AG04450 (cell line): Measurements from ENCODE around the gene DCDC1. TPM values are rescaled to one million over a fixed set of nuclear protein-coding genes. Genes with fewer than 3 reads are reported as not detected.

Source experiments
- CTCF ChIA-PET: fragments of 300-600, 350-600 bp; formaldehyde crosslinking; extraction: SDS; loops from one replicate; lab custom pipeline; 2022; ENCODE audit warnings: antibody characterized with exemption, inconsistent platforms; lab: Charles Lee
- POLR2A ChIA-PET: fragments of 350-600 bp; formaldehyde crosslinking; extraction: SDS; loops from one replicate; lab custom pipeline; 2021; ENCODE audit warnings: antibody characterized with exemption, inconsistent platforms; lab: Yijun Ruan, JAX
- DNase-seq: peaks from one replicate; pipeline ENCODE4 v3.0.0-alpha.2; 2011; ENCODE audit warnings: low read depth, low spot score
- H3K27ac ChIP-seq: one replicate; pipeline ENCODE4 v1.5.1; 2012; ENCODE audit warnings: low read depth, low read length, control low read depth
- H3K27me3 ChIP-seq: one replicate; pipeline ENCODE4 v1.6.0; 2012; ENCODE audit warnings: low read length; ENCODE audit not compliant: control insufficient read depth, insufficient read depth
- H3K4me3 ChIP-seq: 2 replicates; pipeline ENCODE4 v1.5.1; 2011; ENCODE audit warnings: mild to moderate bottlenecking, low read depth, low read length, control low read depth
- H3K9me3 ChIP-seq: 2 replicates; pipeline ENCODE4 v1.5.1; 2012; ENCODE audit warnings: low read length; ENCODE audit not compliant: control insufficient read depth, insufficient read depth
- polyA plus RNA-seq: library from polyadenylated mRNA; depleted of rRNA; stranded (reverse); fragments of >200 nt; gene quantifications from 2 replicates; pipeline ENCODE4 v1.2.3, GENCODE V29; 2011
- TF ChIP-seq, protein P1 (sequence below): IDR thresholded peaks from 2 replicates; pipeline ENCODE4 v1.5.1; 2011; ENCODE audit warnings: low read depth, low read length, control low read depth, inconsistent platforms

The DCDC1 gene
- polyA plus RNA-seq, 1 experiment = 0.02 TPM

DNA sequence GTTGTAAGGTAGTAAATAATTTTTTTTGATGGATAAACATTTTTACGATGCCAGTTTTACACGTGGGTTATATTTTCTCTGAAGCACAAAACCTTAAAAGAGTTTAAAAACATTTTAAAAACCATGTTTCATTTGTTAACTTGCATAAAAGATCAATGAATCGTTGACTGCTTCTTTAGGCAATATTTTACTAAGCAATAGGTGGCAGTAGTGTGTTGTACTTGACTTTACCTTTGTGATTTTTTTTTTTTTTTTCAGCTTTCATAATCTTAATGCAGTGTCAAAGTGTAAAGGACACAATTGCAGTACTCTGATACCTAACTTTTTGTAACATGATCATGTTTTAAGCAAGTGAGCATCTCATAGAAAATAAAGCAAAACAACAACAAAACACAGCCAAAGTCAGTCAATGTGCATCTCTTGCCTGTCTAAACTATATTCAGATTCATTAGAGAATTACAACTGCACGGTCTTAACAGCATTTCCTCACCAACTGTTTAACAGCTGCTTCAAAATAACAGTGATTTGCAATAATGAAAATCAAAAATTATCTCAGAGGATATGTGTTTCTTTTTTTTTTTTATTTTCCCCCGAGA, 27.8 kb upstream of the DCDC1 start:
- CTCF ChIA-PET = interaction anchor here (0.8 to 2.6 kb wide), 12 partner anchors 9 to 779 kb away, joined by 3 to 22 read pairs (median 4); partner anchors contain the start of genes DCDC1 and DNAJC24
- Histone ChIP-seq H3K9me3 (no peaks in the 10 kb centered on the region), H3K4me3 (no peak overlapping the region), H3K27ac (no peak overlapping the region), H3K27me3 (no peaks in the 10 kb centered on the region)
- DNase-seq = no peak
- POLR2A ChIA-PET = interaction anchor here (0.5 kb wide), 1 partner anchor 705 kb away, joined by 3 read pairs; no protein-coding TSS in a partner anchor
- TF ChIP-seq, protein P1, sequence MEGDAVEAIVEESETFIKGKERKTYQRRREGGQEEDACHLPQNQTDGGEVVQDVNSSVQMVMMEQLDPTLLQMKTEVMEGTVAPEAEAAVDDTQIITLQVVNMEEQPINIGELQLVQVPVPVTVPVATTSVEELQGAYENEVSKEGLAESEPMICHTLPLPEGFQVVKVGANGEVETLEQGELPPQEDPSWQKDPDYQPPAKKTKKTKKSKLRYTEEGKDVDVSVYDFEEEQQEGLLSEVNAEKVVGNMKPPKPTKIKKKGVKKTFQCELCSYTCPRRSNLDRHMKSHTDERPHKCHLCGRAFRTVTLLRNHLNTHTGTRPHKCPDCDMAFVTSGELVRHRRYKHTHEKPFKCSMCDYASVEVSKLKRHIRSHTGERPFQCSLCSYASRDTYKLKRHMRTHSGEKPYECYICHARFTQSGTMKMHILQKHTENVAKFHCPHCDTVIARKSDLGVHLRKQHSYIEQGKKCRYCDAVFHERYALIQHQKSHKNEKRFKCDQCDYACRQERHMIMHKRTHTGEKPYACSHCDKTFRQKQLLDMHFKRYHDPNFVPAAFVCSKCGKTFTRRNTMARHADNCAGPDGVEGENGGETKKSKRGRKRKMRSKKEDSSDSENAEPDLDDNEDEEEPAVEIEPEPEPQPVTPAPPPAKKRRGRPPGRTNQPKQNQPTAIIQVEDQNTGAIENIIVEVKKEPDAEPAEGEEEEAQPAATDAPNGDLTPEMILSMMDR = peak; percentile 67

DNA sequence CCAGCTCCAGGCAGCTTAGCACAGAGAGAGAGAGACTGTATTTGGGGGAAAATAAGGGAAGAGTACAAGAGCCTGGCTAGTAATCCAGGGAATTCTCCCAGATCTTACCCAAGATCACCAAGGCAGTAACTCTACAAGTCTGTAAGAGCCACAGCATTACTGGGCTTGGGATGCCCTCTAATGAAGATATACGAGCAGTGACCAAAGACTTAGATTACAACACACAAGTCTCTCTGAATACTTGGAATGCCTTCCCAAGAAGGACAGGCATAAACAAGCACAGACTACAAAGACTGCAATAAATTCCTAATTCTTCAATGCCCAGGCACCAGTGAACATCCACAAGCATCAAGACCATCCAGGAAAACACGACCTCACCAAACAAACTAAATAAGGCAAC, 17.8 kb upstream of the DCDC1 start:
- no peaks in the 10 kb centered on the region for H3K9me3 ChIP-seq
- DNase-seq = no peak
- H3K4me3 ChIP-seq = no peak overlapping the region
- CTCF ChIA-PET = no interaction called here
- TF ChIP-seq, protein P1 = no peak
- POLR2A ChIA-PET = no interaction called here
- no peak overlapping the region for H3K27ac ChIP-seq
- no peaks in the 10 kb centered on the region for H3K27me3 ChIP-seq

DNA sequence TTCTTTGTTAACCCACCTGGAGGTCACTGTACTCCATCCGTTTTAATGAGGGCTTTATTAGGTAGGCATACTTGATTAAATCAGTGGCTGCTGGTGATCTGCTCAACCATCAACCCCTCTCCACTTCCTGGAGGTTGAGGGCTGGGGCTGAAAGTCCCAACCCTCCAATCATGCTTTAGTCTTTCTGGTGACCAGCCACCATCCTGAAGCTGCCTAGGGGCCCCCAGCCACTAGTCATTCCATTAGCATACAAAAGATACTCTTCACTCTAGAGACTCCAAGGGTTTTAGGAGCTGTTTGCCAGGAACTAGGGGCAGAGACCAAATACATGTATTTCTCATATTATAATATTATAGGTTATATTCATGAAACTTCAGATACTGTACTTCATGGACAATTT, 13.6 kb upstream of the DCDC1 start:
- CTCF ChIA-PET = interaction anchor here (1.3 kb wide), 1 partner anchor 12 kb away, joined by 3 read pairs; no protein-coding TSS in a partner anchor
- POLR2A ChIA-PET = interaction anchor here (0.6 kb wide), 1 partner anchor 38 kb away, joined by 3 read pairs; no protein-coding TSS in a partner anchor
- no peaks in the 10 kb centered on the region for H3K27me3 ChIP-seq
- no peaks in the 10 kb centered on the region for H3K9me3 ChIP-seq
- no peak overlapping the region for H3K4me3 ChIP-seq
- H3K27ac ChIP-seq = no peak overlapping the region
- TF ChIP-seq, protein P1 = no peak
- no peak for DNase-seq

DNA sequence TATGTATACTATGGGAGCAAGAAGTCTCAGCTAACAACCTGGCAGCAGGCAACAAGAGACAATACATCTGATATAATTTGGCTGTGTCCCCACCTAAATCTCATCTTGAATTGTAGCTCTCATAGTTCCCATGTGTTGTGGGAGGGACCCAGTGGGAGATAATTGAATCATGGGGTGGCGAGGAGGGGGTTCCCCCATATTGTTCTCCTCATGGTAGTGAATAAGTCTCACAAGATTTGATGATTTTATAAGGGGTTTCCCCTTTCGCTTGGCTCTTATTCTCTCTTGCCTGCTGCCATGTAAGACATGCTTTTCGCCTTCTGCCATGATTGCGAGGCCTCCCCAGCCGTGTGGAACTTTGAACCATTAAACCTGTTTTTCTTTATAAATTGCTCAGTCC, 6.3 kb upstream of the DCDC1 start:
- no peak for DNase-seq
- TF ChIP-seq, protein P1 = no peak
- no peak overlapping the region for H3K27ac ChIP-seq
- no peaks in the 10 kb centered on the region for H3K9me3 ChIP-seq
- CTCF ChIA-PET = no interaction called here
- POLR2A ChIA-PET = no interaction called here
- H3K27me3 ChIP-seq = no peaks in the 10 kb centered on the region
- H3K4me3 ChIP-seq = no peak overlapping the region

DNA sequence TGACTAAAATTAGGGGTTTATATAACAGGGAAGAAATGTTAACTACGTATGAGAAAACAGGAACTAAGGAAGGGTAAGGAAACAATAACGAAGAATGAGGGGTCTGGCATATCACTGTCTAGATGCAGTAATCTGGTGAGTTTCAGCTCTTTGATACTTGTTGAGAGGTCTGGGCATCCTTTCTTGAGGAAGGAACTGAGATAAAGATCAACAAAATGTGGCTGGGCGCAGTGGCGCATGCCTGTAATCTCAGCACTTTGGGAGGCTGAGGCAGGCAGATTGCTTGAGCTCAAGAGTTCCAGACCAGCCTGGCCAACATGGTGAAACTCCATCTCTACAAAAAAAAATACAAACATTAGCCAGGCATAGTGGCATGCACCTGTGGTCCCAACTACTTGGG, 2.7 kb downstream of the DCDC1 start:
- ChIA-PET POLR2A (no interaction called here), CTCF (interaction anchor here (1.3 kb wide), 1 partner anchor 591 kb away, joined by 5 read pairs; no protein-coding TSS in a partner anchor)
- no peak overlapping the region for H3K27ac ChIP-seq
- DNase-seq = no peak
- no peak overlapping the region for H3K4me3 ChIP-seq
- TF ChIP-seq, protein P1 = no peak
- no peaks in the 10 kb centered on the region for H3K9me3 ChIP-seq
- no peaks in the 10 kb centered on the region for H3K27me3 ChIP-seq
